Spleen (tissue), 11 donors: ENCODE results near the gene VPS51. TPM values are rescaled to one million over a fixed set of nuclear protein-coding genes. Genes with fewer than 3 reads are reported as not detected.

Experiments used
- DNase-seq: peaks from one replicate; pipeline ENCODE4 v3.0.0-alpha.2; 2020
- H3K27ac ChIP-seq, 8 donors: fragments of 200-600 bp; sonication (generic) in 7 of 8; 1 replicate in 4 of 8; 2 replicates in 4 of 8; pipeline versions ENCODE4 v1.5.0 to v1.8.0; 2016 to 2021; ENCODE audit warnings: inconsistent platforms in 4 of 8, mild to moderate bottlenecking in 4 of 8, moderate library complexity in 1 of 8
- H3K27me3 ChIP-seq, 7 donors: fragments of 200-600 bp; sonication (generic) in 6 of 7; replicated peaks in 1 of 7; 1 replicate in 4 of 7; 2 replicates in 3 of 7; pipeline versions ENCODE4 v1.5.0 to v1.8.0; 2016 to 2021; ENCODE audit warnings: inconsistent platforms in 3 of 7, mild to moderate bottlenecking in 1 of 7
- H3K36me3 ChIP-seq, 6 donors: fragments of 200-600 bp; sonication (generic) in 5 of 6; 1 replicate in 4 of 6; 2 replicates in 2 of 6; pipeline versions ENCODE4 v1.5.0 to v1.8.0; 2016 to 2021; ENCODE audit warnings: inconsistent platforms in 2 of 6
- H3K4me1 ChIP-seq, 6 donors: fragments of 200-600 bp; sonication (generic) in 5 of 6; 1 replicate in 3 of 6; 2 replicates in 3 of 6; pipeline versions ENCODE4 v1.5.0 to v1.8.0; 2016 to 2021; ENCODE audit warnings: inconsistent platforms in 3 of 6
- H3K4me3 ChIP-seq, 8 donors: fragments of 200-600 bp; sonication (generic) in 7 of 8; 1 replicate in 4 of 8; 2 replicates in 4 of 8; pipeline versions ENCODE4 v1.5.0 to v1.8.0; 2016 to 2021; ENCODE audit warnings: inconsistent platforms in 4 of 8, mild to moderate bottlenecking in 4 of 8, moderate library complexity in 2 of 8
- H3K9me3 ChIP-seq, 8 donors: fragments of 200-600 bp; sonication (generic) in 7 of 8; 1 replicate in 4 of 8; 2 replicates in 4 of 8; pipeline versions ENCODE4 v1.5.0 to v1.8.0; 2016 to 2021; ENCODE audit warnings: inconsistent platforms in 4 of 8
- POLR2A ChIP-seq, 3 donors: fragments of 450-650 bp; IDR thresholded peaks; one replicate each; pipeline ENCODE4 v1.5.1; 2017; ENCODE audit warnings: antibody characterized with exemption in 3 of 3, mild to moderate bottlenecking in 1 of 3
- POLR2AphosphoS5 ChIP-seq, 3 donors: sonication (generic); formaldehyde crosslinking; IDR thresholded peaks; one replicate each; pipeline ENCODE4 v1.5.1; 2017; ENCODE audit warnings: antibody characterized with exemption in 3 of 3
- WGBS, 5 donors: extraction: QIAGEN DNeasy Blood & Tissue Kit in 3 of 5; methylation state at CpG; one replicate each; pipeline versions ENCODE4 v1.1.5 to v1.1.7; 2013 to 2018; 5-methylcytosine and 5-hydroxymethylcytosine counted together
- intact Hi-C: fragments of 100-400 bp; cut with DNase I; formaldehyde crosslinking; loops from one replicate; pipeline ENCODE4 v1.15.0; 2023; ENCODE audit warnings: low total_unique reads
- polyA plus RNA-seq, 3 donors: library from polyadenylated mRNA; stranded (reverse); fragments of 200-250 nt; gene quantifications; one replicate each; pipeline ENCODE4 v1.2.1, GENCODE V29; 2013
- total RNA-seq, 7 donors: library from RNA; depleted of rRNA in 3 of 7; stranded (reverse); fragments of >200 nt in 3 of 7; fragmentation: NEBNext Ultra II Directional in 4 of 7; extraction: Animal tissue kit (Norgen Biotek cat#: 25700) in 4 of 7; gene quantifications; one replicate each; pipeline versions ENCODE4 v1.1.0 to v1.2.1, GENCODE V29; 2016 to 2021
- TF ChIP-seq, protein P1 (sequence below), 11 experiments: fragments of 200-600 bp in 7 of 11; fragments of 450-650 bp in 4 of 11; sonication (generic) in 4 of 11; IDR thresholded peaks in 8 of 11; conservative IDR thresholded peaks in 3 of 11; 1 replicate in 7 of 11; 2 replicates in 4 of 11; pipeline versions ENCODE4 v1.4.0 to v1.8.0; 2016 to 2021; ENCODE audit warnings: antibody characterized with exemption in 11 of 11, inconsistent platforms in 4 of 11, mild to moderate bottlenecking in 1 of 11
- donor health status: healthy with polysubstance abuse.
- donor health status: DM: no; HTN: no; CAD: no; lungs with moderate emphysema.
- donor health status: DM: no; HTN: no; CAD: no.
- donor health status: Bipolar disorder and iron deficiency.
- donor health status: healthy.
- donor health status: DM: no; HTN: no; CAD: no.
- donor health status: DM: yes; HTN: yes; CAD: no.

VPS51 gene
- total and polyA plus RNA-seq, 10 donors = 103 to 570 (median 149) TPM

DNA sequence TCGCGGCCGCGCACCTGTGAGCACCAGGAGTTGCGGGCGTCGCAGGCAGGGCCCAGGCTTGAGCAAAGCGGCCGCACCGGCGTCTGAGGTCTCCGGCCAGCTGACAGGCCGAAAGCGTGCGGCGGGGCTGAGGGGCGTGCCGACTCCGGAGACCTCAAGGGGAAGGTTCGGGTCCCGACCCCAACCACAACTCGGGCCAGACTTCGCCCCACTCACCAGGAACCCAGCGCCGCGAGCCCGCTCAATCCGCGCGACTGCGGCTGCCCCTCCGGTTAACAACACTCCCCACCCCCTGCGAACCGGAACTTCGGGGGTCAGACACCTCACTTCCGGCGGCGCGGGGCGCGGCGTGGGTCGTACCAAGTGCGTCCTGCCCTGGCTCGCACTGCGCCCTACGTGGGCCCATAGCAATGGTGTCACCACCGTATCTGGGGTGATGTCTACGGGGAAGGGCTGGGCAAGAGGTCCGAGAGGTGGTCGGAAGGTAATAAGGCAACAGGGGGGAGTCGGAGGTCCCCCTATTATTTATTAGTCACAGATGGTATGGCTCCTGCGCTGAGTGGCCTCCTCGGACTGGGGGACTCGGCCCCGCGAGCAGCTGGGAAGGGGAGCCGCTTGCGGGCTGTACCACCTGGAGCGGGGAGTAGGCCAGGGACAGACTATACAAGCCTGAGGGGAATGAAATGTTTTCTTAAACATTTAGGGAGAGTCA is 38.4 kb downstream of the VPS51 start, which contains the start of gene SYVN1:
TSS of gene SYVN1 (minus strand) at position 280 of the 712 bp plus-strand sequence. CDS start 918 bp downstream, outside the sequence.
- Histone ChIP-seq H3K9me3 (no peaks in the 10 kb centered on the region), H3K27ac (peak within 1 kb of the TSS; percentile 92 to 100 (median 98)), H3K4me1 (peaks cover 38 to 71% (median 57%) of the 10 kb centered on the region in 6 donors), H3K4me3 (peak within 1 kb of the TSS; percentile 77 to 99 (median 96)), H3K27me3 (no peaks in the 10 kb centered on the region), H3K36me3 (peaks cover 5 to 37% (median 34%) of the 10 kb centered on the region in 6 donors)
- intact Hi-C loops = no loop called here
- 0 to 1% (median 0%) methylated on average over 32 to 60 of the region's 60 CpGs for WGBS, 5 donors
- TF ChIP-seq POLR2AphosphoS5 (IDR thresholded peaks at IDR 0.05) = peak; percentile 99
- TF ChIP-seq, protein P1, sequence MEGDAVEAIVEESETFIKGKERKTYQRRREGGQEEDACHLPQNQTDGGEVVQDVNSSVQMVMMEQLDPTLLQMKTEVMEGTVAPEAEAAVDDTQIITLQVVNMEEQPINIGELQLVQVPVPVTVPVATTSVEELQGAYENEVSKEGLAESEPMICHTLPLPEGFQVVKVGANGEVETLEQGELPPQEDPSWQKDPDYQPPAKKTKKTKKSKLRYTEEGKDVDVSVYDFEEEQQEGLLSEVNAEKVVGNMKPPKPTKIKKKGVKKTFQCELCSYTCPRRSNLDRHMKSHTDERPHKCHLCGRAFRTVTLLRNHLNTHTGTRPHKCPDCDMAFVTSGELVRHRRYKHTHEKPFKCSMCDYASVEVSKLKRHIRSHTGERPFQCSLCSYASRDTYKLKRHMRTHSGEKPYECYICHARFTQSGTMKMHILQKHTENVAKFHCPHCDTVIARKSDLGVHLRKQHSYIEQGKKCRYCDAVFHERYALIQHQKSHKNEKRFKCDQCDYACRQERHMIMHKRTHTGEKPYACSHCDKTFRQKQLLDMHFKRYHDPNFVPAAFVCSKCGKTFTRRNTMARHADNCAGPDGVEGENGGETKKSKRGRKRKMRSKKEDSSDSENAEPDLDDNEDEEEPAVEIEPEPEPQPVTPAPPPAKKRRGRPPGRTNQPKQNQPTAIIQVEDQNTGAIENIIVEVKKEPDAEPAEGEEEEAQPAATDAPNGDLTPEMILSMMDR (IDR thresholded peaks at IDR 0.05 in 8 of 11, conservative IDR thresholded peaks at IDR 0.05 in 3 of 11) = peak in 2 of 11 experiments; percentile 5 to 8
- peak; percentile 71 to 90 (median 83) for TF ChIP-seq POLR2A (IDR thresholded peaks at IDR 0.05)
- peak; percentile 97 for DNase-seq

DNA sequence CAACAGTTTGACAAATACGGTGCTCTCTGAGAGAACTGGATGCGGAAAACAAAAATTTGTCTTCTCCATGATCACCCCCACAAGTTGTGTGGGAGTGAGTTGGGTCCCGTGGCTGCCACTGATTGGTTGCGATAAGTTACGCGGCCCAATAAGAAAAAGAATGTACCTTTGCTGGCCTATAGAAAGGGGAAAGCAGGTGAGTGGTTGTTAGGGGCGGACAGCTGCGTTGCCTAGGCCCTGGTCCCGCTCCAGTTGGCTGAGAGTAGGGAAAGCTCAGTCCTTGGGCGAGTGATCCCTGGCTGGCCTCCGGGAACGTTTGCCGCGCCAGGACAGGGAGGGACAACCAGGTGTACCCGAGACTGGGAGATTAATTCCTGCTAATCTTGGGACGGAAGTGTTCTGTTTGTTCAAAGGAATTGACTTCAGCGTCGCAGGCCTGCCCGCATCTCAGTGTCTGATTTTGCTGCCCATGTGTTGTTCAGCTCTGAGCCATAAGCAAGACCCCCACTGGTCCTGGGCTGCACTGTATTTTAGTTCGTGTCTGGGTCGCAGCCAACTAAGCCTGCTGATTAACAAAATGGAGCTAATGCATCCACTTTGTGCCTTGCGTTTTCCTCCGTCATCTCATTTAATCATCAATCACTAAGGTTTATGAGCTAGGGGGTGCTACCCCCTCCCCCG is 39.1 kb downstream of the VPS51 start:
- peak; percentile 94 for DNase-seq
- peak overlapping the region; percentile 92 to 100 (median 98) for H3K27ac ChIP-seq
- peaks cover 5 to 30% (median 28%) of the 10 kb centered on the region in 6 donors for H3K36me3 ChIP-seq
- no peaks in the 10 kb centered on the region for H3K9me3 ChIP-seq
- intact Hi-C loops = no loop called here
- H3K4me3 ChIP-seq = peak overlapping the region; percentile 77 to 99 (median 96)
- no peaks in the 10 kb centered on the region for H3K27me3 ChIP-seq
- peaks cover 38 to 64% (median 50%) of the 10 kb centered on the region in 6 donors for H3K4me1 ChIP-seq
- TF ChIP-seq POLR2AphosphoS5 (IDR thresholded peaks at IDR 0.05) (no peak), POLR2A (IDR thresholded peaks at IDR 0.05) (no peak)
- TF ChIP-seq, protein P1 (IDR thresholded peaks at IDR 0.05 in 8 of 11, conservative IDR thresholded peaks at IDR 0.05 in 3 of 11) = no peak
- WGBS, 5 donors = 2 to 6% (median 4%) methylated on average over 24 of the region's 24 CpGs

DNA sequence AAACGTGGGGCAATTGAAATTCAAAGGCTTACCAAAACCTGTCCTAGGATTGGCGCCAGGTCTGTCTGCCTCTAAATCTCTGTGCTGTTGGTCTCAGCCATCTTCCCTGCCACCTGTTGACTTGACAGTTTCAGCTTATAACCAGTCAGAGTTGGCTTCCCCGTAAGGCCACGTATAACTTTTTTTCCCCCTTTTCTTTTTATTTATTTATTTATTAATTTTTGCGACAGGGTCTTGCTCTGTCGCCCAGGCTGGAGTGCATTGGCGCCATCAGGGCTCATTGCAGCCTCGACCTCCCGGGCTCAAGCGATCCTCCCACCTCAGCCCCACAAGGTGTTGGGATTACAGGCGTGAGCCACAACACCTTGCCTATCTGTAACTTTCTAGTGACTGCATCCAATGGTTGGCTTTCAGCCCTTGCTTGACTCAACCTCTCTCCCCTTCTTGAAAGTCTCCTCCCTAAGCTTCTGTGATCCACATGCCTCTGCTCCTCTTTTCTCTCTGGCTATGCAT is 39.7 kb downstream of the VPS51 start:
- Histone ChIP-seq H3K9me3 (no peaks in the 10 kb centered on the region), H3K4me1 (peaks cover 32 to 58% (median 44%) of the 10 kb centered on the region in 6 donors), H3K27me3 (no peaks in the 10 kb centered on the region), H3K36me3 (peaks cover 5 to 24% (median 22%) of the 10 kb centered on the region in 6 donors), H3K27ac (peak overlapping the region; percentile 92 to 100 (median 98)), H3K4me3 (peak overlapping the region; percentile 77 to 99 (median 96))
- 54 to 65% (median 63%) methylated on average over 11 of the region's 11 CpGs for WGBS, 5 donors
- peak; percentile 73 for DNase-seq
- intact Hi-C loops = no loop called here
- TF ChIP-seq POLR2AphosphoS5 (IDR thresholded peaks at IDR 0.05) (no peak), POLR2A (IDR thresholded peaks at IDR 0.05) (no peak)
- TF ChIP-seq, protein P1 (IDR thresholded peaks at IDR 0.05 in 8 of 11, conservative IDR thresholded peaks at IDR 0.05 in 3 of 11) = no peak
